GM10266 (cell line): ENCODE measurements around the gene APC2.
"Not testable (repeated sequence)": the region's sequence is repeated elsewhere in the genome, so short reads cannot be mapped to it uniquely, and the experiment has no call there.

Experiments
- DNase-seq: peaks from one replicate; pipeline ENCODE4 v3.0.0; 2012; ENCODE audit errors: extremely low spot score
- TF ChIP-seq, protein P1 (sequence below): IDR thresholded peaks from 2 replicates; pipeline ENCODE4 v1.5.1; 2012; ENCODE audit warnings: mild to moderate bottlenecking, low read depth; ENCODE audit not compliant: control insufficient read depth, insufficient read depth; ENCODE audit errors: missing control alignments

The APC2 gene

GRCh38 chr19:1438933-1439354, 11.0 kb upstream of the APC2 start:
- TF ChIP-seq, protein P1, sequence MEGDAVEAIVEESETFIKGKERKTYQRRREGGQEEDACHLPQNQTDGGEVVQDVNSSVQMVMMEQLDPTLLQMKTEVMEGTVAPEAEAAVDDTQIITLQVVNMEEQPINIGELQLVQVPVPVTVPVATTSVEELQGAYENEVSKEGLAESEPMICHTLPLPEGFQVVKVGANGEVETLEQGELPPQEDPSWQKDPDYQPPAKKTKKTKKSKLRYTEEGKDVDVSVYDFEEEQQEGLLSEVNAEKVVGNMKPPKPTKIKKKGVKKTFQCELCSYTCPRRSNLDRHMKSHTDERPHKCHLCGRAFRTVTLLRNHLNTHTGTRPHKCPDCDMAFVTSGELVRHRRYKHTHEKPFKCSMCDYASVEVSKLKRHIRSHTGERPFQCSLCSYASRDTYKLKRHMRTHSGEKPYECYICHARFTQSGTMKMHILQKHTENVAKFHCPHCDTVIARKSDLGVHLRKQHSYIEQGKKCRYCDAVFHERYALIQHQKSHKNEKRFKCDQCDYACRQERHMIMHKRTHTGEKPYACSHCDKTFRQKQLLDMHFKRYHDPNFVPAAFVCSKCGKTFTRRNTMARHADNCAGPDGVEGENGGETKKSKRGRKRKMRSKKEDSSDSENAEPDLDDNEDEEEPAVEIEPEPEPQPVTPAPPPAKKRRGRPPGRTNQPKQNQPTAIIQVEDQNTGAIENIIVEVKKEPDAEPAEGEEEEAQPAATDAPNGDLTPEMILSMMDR, result no peak
- no peak for DNase-seq

DNA sequence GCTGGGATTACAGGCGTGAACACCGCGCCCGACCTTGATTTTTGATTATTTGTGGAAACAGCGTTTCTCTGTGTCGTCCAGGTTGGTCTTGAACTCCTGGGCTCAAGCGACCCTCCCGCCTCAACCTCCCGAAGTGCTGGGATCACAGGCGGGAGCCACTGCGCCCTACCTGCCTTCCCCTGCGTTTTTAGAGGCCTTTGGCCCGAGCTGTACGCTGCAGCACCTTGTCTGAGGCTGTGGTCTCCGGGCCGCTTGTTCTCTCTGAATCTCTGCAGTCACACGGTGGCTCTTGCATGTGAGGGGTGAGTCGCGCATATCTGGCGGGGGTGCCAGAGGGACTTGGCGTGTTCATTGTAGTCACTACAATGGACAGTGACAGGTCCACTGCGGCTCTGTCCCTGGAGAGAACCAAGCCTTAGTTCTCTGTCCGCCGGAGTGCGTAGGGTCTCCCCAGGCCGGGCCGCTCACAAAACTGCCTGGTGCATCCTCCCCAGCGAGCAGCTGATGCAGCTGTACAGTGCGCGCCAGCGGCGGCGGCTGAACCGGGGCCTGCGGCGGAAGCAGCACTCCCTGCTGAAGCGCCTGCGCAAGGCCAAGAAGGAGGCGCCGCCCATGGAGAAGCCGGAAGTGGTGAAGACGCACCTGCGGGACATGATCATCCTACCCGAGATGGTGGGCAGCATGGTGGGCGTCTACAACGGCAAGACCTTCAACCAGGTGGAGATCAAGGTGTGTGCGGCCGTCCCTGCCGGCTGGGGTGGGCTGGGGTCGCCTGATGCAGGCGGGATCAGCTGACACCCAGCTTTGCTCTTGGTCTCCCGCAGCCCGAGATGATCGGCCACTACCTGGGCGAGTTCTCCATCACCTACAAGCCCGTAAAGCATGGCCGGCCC, 10.2 kb upstream of the APC2 start:
- not testable (repeated sequence) for DNase-seq

GRCh38 chr19:1440418-1440801, 9.5 kb upstream of the APC2 start:
- DNase-seq, result no peak
- TF ChIP-seq, protein P1, result no peak

DNA sequence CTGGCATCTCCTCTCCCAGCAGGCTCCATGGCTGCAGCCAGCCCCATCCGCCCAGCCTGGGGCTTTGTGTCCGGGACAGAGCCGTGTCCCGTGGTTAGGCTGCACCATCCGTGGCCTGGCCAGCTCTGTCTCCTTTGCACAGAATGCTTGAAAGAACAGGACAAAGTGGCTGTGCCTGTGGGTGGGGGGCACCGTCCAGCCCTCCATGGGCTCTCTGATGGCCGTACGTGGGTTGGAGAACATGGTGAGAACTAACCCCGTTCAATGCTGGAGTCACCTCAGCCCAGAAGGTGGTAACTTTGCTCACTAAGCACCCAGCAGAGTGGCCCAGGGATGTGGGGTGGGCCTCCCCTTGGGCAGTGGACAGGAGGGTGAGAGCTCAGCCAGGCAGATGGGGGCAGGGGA, 8.9 kb upstream of the APC2 start:
- TF ChIP-seq, protein P1, result no peak
- no peak for DNase-seq

DNA sequence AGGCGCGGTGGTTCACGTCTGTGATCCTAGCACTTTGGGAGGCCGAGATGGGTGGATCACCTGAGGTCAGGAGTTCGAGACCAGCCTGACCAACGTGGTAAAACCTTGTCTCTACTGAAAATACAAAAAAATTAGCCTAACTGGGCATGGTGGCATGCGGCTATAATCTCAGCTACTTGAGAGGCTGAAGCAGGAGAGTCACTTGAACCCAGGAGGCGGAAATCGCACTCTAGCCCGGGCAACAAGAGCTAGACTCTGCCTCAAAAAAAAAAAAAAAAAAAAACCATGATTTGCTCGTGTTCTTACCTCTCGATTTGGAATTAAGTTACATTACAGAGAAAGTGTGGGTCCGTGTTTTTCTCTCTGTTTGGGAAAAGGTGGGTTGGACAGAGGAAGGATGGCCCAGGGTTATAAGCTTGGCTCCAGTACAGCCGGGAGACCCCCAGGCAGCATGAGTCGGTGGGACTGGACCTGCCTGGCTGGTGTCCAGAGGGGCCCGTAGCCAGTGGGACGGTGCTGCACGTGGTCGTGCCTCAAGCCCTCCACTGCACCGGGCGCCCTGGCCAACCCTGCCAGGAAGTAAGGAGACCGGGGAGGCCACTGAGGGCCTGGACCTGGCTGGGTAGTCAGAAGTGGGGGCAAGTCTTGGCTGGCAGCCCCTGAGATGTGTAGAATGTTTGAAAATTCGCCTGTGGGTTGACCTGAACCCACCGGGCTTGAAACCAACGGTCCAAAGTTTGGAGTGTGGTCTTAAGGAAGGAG, 8.1 kb upstream of the APC2 start:
- no peak for DNase-seq
- TF ChIP-seq, protein P1, result no peak

DNA sequence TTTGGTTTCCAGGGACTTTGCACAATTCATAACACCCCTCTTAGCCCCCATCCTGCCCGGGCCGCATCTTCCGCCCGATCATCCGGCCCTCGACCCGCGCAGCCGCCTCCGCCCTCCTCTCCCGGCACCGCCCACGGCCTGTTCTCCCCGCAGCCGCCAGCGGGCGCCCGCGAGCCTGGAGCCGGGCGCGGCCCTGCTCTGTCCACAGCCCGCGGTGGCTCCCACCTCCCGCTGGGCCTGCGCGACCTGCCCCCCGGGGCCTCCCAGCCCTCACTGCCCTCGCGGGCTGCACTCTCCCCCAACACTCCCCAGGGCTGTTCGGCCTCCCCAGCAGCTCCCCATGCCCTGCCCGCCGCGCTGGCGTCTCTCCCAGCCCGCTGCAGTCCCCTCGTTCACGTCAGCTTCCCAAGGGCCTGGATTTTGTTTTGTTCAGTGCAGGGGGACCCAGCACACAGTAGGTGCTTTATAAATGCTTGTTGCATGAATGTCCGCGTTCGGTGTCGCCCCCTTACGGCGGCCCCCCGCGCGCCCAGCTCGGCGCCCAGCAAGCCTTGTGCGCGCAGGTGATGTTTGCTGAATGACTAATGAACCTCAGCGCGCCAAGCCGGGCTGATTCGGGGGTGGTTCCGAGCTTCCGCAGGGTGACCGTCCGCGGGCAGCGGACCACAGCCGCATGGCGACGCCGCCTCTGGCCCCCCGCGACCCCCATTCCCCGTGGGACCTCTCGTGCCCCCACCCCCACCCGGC, 4.6 kb upstream of the APC2 start:
- TF ChIP-seq, protein P1, result peak; percentile 97
- peak; percentile 98 for DNase-seq

DNA sequence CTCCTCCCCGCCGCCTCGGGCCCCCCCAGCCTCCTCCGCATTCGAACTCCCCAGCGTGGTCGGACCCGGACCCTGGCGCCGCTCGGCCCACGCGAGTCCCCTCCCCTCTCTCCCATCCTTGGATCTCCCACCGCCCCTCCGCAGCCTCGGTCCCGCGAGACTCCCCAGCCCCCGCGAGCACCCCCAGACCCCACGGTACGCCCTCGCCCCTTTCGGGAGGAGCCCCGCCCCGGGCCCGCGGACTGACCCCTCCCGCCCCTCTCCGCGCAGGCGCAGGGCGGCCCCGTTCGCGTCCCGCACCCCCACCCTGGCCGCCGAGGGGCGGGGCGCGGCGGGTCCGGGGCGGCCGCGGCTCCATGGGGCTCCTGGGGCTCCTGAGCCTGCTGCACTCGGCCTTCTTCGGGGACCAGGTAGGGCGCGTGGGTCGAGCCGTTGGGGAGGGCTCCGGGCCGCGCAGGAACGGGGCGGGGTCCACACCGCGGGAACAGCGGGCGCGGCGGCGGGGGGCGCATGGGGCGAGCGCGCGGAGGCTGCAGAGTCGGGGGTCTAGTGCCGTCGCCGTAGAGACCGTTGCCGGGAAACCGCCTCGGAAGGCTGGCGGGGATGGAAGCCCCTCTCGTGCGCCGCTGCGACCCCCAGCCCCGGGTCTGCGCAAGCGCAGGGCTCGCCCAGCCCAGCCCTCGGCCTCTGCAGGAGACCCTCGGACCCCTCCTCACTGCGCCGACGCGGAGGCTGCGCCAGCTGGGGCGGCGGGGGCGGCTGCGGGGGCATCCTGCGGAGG, 3.8 kb upstream of the APC2 start:
- peak; percentile 84 for DNase-seq
- TF ChIP-seq, protein P1, result no peak
